Adrenal gland (tissue), 12 donors: ENCODE measurements around the gene ZNF135. TPM values are rescaled to one million over a fixed set of nuclear protein-coding genes. Genes with fewer than 3 reads are reported as not detected.

Source experiments
- DNase-seq, 7 donors: peaks; one replicate each; pipeline ENCODE4 v3.0.0-alpha.2; 2019 to 2020
- H3K27ac ChIP-seq, 5 donors: fragments of 200-600 bp; sonication (generic) in 4 of 5; 1 replicate in 3 of 5; 2 replicates in 2 of 5; pipeline versions ENCODE4 v1.5.1 to v1.8.0; 2016 to 2020; ENCODE audit warnings: mild to moderate bottlenecking in 1 of 5
- H3K27me3 ChIP-seq: fragments of 200-600 bp; 2 replicates; pipeline ENCODE4 v1.8.0; 2021
- H3K36me3 ChIP-seq, 2 donors: fragments of 200-600 bp; replicated peaks in 1 of 2; 1 replicate in 1 of 2; 2 replicates in 1 of 2; pipeline versions ENCODE4 v1.5.1 to v1.8.0; 2018 to 2022
- H3K4me1 ChIP-seq, 2 donors: fragments of 200-600 bp; replicated peaks in 1 of 2; 1 replicate in 1 of 2; 2 replicates in 1 of 2; pipeline versions ENCODE4 v1.5.1 to v1.8.0; 2018 to 2021
- H3K4me3 ChIP-seq, 4 donors: fragments of 200-600 bp; sonication (generic) in 3 of 4; one replicate each; pipeline ENCODE4 v1.5.1; 2016 to 2018
- H3K9me3 ChIP-seq, 3 donors: fragments of 200-600 bp; sonication (generic) in 1 of 3; replicated peaks in 1 of 3; 1 replicate in 2 of 3; 2 replicates in 1 of 3; pipeline versions ENCODE4 v1.5.1 to v1.8.0; 2016 to 2021
- CTCF ChIP-seq, 6 experiments: fragments of 450-650 bp in 4 of 6; fragments of 200-600 bp in 2 of 6; sonication (generic) in 1 of 6; IDR thresholded peaks; 1 replicate in 5 of 6; 2 replicates in 1 of 6; pipeline versions ENCODE4 v1.5.1 to v1.8.0; 2016 to 2021; ENCODE audit warnings: antibody characterized with exemption in 6 of 6, mild to moderate bottlenecking in 2 of 6, moderate library complexity in 1 of 6
- POLR2A ChIP-seq, 2 donors: fragments of 450-650 bp; IDR thresholded peaks; one replicate each; pipeline ENCODE4 v1.6.1; 2017; ENCODE audit warnings: antibody characterized with exemption in 2 of 2, mild to moderate bottlenecking in 2 of 2, moderate library complexity in 1 of 2
- WGBS, 4 donors: extraction: QIAGEN DNeasy Blood & Tissue Kit in 2 of 4; methylation state at CpG; one replicate each; pipeline versions ENCODE4 v1.1.5 to v1.1.7; 2013 to 2017; 5-methylcytosine and 5-hydroxymethylcytosine counted together
- intact Hi-C, 2 donors: fragments of 100-400 bp; cut with DNase I; formaldehyde crosslinking; loops; one replicate each; pipeline versions ENCODE4 v1.14.1 to v1.15.0; 2022 to 2023
- polyA plus RNA-seq, 3 donors: library from polyadenylated mRNA; stranded (reverse); fragments of 200-250 nt in 2 of 3; fragments of 350-450 nt in 1 of 3; fragmentation: Illumina TruSeq in 1 of 3; extraction: RNeasy Lipid Tissue Mini Kit (QIAGEN cat#74804) in 1 of 3; gene quantifications; one replicate each; pipeline ENCODE4 v1.2.3, GENCODE V29; 2013 to 2014
- total RNA-seq, 9 donors: library from RNA; depleted of rRNA in 4 of 9; stranded (reverse); fragments of >200 nt in 4 of 9; fragments of 120-200 nt in 1 of 9; fragmentation: NEBNext Ultra II Directional in 1 of 9; extraction: Animal tissue kit (Norgen Biotek cat#: 25700) in 1 of 9; gene quantifications; one replicate each; pipeline versions ENCODE4 v1.1.0 to v1.2.4, GENCODE V29; 2013 to 2023
- donor health status: healthy with polysubstance abuse.
- donor health status: Bipolar disorder and iron deficiency.
- donor health status: DM: yes; HTN: yes; CAD: no.
- donor health status: DM: no; HTN: no; CAD: no.
- donor health status: DM: no; HTN: no; CAD: no.
- donor health status: DM: yes; HTN: yes; CAD: no.

Gene ZNF135
- total and polyA plus RNA-seq, 12 donors = 1.2 to 15.1 (median 4.5) TPM

DNA sequence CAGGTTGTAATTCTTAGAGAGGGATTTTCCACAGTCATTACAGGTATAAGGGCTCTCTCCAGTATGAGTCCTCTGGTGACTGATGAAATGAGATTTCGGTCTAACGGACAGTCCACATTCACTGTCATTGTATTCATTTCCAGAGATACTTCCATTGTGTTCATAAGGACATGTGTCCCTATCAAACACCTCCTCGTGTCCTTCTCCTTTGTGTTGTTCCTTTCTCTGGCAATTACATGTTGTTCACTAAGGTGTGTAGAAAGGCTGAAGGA is 49.4 kb downstream of the ZNF135 start:
- Histone ChIP-seq H3K4me1 (no peaks in the 10 kb centered on the region), H3K36me3 (no peaks in the 10 kb centered on the region), H3K4me3 (peak overlapping the region in 1 of 4 donors; percentile 11), H3K9me3 (peaks cover 0 to 76% (median 10%) of the 10 kb centered on the region in 3 donors), H3K27ac (no peak overlapping the region), H3K27me3 (no peaks in the 10 kb centered on the region)
- TF ChIP-seq POLR2A (IDR thresholded peaks at IDR 0.05) (no peak), CTCF (IDR thresholded peaks at IDR 0.05) (no peak)
- 90 to 94% (median 91%) methylated on average over 3 of the region's 3 CpGs for WGBS, 4 donors
- intact Hi-C loops = no loop called here
- no peak for DNase-seq

GRCh38 chr19:58117841-58118575 is 58.9 kb downstream of the ZNF135 start:
- no peak for TF ChIP-seq CTCF (IDR thresholded peaks at IDR 0.05)
- TF ChIP-seq POLR2A (IDR thresholded peaks at IDR 0.05) = no peak
- intact Hi-C loops = no loop called here
- H3K27ac ChIP-seq = no peak overlapping the region
- H3K9me3 ChIP-seq = peaks cover 0 to 51% (median 0%) of the 10 kb centered on the region in 3 donors
- no peaks in the 10 kb centered on the region for H3K4me1 ChIP-seq
- DNase-seq = no peak
- H3K4me3 ChIP-seq = no peak overlapping the region
- no peaks in the 10 kb centered on the region for H3K27me3 ChIP-seq
- no peaks in the 10 kb centered on the region for H3K36me3 ChIP-seq
- WGBS, 4 donors = 3 to 10% (median 6%) methylated on average over 12 to 77 of the region's 77 CpGs

DNA sequence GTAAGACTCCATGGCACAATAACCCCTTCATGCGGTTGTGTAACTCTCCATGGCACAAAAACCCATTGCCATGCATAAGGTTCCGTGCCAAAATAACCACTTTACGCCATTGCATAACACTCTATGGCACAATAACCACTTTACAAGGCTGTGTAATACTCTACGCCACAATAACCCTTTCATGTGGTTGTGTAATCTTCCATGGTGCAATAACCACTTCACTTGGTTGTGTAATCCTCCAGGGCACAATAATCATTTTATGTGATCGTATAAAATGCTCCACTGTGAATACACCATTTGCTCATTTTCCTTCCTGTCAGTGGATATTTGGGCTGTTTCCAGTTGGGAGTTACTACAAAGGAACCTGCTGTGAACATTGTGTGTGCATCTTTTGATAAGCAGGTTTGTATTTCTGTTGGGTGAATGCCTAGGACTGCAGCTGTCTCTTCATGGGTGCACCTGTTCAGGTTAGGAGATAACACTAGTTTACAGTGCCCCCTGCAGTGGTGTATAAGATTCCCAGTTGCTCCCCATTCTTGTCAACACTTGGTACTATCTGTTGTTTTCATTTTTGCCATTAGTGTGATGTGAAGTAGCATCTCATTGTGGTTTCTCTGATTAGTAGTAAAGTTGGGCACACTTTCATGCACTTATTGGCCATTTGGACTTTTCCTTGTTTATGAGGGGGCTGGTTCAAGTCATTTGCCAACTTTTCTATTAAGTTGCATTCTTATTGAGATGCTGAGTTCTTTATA is 60.1 kb downstream of the ZNF135 start:
- Histone ChIP-seq H3K4me1 (no peaks in the 10 kb centered on the region), H3K27me3 (no peaks in the 10 kb centered on the region), H3K4me3 (no peak overlapping the region), H3K9me3 (peaks cover 0 to 63% (median 0%) of the 10 kb centered on the region in 3 donors), H3K27ac (no peak overlapping the region), H3K36me3 (no peaks in the 10 kb centered on the region)
- 75 to 87% (median 80%) methylated on average over 5 of the region's 5 CpGs for WGBS, 4 donors
- DNase-seq = no peak
- intact Hi-C loops = no loop called here
- TF ChIP-seq CTCF (IDR thresholded peaks at IDR 0.05) = no peak
- TF ChIP-seq POLR2A (IDR thresholded peaks at IDR 0.05) = no peak

Other genes with a start within 250 kb of the ZNF135 start
- 10 to 100 TPM in 1 of 9 donors, 1 to 10 TPM in 7, under 1 TPM in 1; 0.66 to 10.5 (median 5.4) TPM for gene ZNF552, start 244.4 kb upstream of the ZNF135 start, total RNA-seq
- gene ZNF552, start 244.4 kb upstream of the ZNF135 start, polyA plus RNA-seq = 1 to 10 TPM; 3.2 to 3.9 (median 3.5) TPM
- gene ZNF587B, start 229.0 kb upstream of the ZNF135 start, total RNA-seq = 10 to 100 TPM in 5 of 9 donors, 1 to 10 TPM in 4; 5.0 to 20.1 (median 10.5) TPM
- gene ZNF587B, start 229.0 kb upstream of the ZNF135 start, polyA plus RNA-seq = 1 to 10 TPM; 3.1 to 7.9 (median 7.4) TPM
- 10 to 100 TPM; 10.6 to 38.6 (median 22.2) TPM for gene ZNF587, start 209.4 kb upstream of the ZNF135 start, total RNA-seq
- 10 to 100 TPM in 2 of 3 donors, 1 to 10 TPM in 1; 6.2 to 72.0 (median 23.0) TPM for gene ZNF587, start 209.4 kb upstream of the ZNF135 start, polyA plus RNA-seq
- 10 to 100 TPM in 8 of 9 donors, 1 to 10 TPM in 1; 8.1 to 37.6 (median 20.9) TPM for gene ZNF814, start 170.2 kb upstream of the ZNF135 start, total RNA-seq
- 10 to 100 TPM; 20.6 to 24.3 (median 22.2) TPM for gene ZNF814, start 170.2 kb upstream of the ZNF135 start, polyA plus RNA-seq
- gene ZNF417, start 142.7 kb upstream of the ZNF135 start, total RNA-seq = 10 to 100 TPM in 7 of 9 donors, 1 to 10 TPM in 2; 5.8 to 20.8 (median 16.3) TPM
- 1 to 10 TPM; 1.8 to 9.0 (median 6.8) TPM for gene ZNF417, start 142.7 kb upstream of the ZNF135 start, polyA plus RNA-seq
- gene ZNF418, start 123.9 kb upstream of the ZNF135 start, total RNA-seq = 1 to 10 TPM in 8 of 9 donors, under 1 TPM in 1; 0.42 to 9.0 (median 4.6) TPM
- gene ZNF418, start 123.9 kb upstream of the ZNF135 start, polyA plus RNA-seq = 1 to 10 TPM; 3.8 to 6.7 (median 4.5) TPM
- gene ZNF256, start 111.6 kb upstream of the ZNF135 start, total RNA-seq = 1 to 10 TPM; 2.4 to 6.6 (median 5.6) TPM
- gene ZNF256, start 111.6 kb upstream of the ZNF135 start, polyA plus RNA-seq = 1 to 10 TPM; 3.5 to 4.9 (median 3.5) TPM
- gene C19orf18, start 84.7 kb upstream of the ZNF135 start, total RNA-seq = 1 to 10 TPM in 4 of 9 donors, under 1 TPM in 2, not detected in 3; 0.41 to 2.0 (median 1.1) TPM
- gene C19orf18, start 84.7 kb upstream of the ZNF135 start, polyA plus RNA-seq = 10 to 100 TPM in 1 of 3 donors, 1 to 10 TPM in 2; 1.2 to 13.8 (median 4.1) TPM
- 10 to 100 TPM; 10.9 to 27.1 (median 20.9) TPM for gene ZNF606, start 56.5 kb upstream of the ZNF135 start, total RNA-seq
- 10 to 100 TPM in 1 of 3 donors, 1 to 10 TPM in 2; 5.9 to 13.3 (median 8.8) TPM for gene ZNF606, start 56.5 kb upstream of the ZNF135 start, polyA plus RNA-seq
- gene ZSCAN1, start 25.3 kb upstream of the ZNF135 start, total RNA-seq = 1 to 10 TPM in 1 of 9 donors, under 1 TPM in 3, not detected in 5; 0.25 to 1.8 (median 0.76) TPM
- 1 to 10 TPM in 2 of 3 donors, under 1 TPM in 1; 0.13 to 4.3 (median 1.8) TPM for gene ZSCAN1, start 25.3 kb upstream of the ZNF135 start, polyA plus RNA-seq
- gene ZSCAN18, start 38.9 kb downstream of the ZNF135 start, total RNA-seq = 10 to 100 TPM; 37.7 to 81.2 (median 61.5) TPM
- 10 to 100 TPM; 18.7 to 63.9 (median 62.9) TPM for gene ZSCAN18, start 38.9 kb downstream of the ZNF135 start, polyA plus RNA-seq
- gene ZNF329, start 91.5 kb downstream of the ZNF135 start, total RNA-seq = 10 to 100 TPM in 5 of 9 donors, 1 to 10 TPM in 4; 7.4 to 19.5 (median 10.5) TPM
- 10 to 100 TPM in 1 of 3 donors, 1 to 10 TPM in 2; 2.7 to 13.4 (median 3.5) TPM for gene ZNF329, start 91.5 kb downstream of the ZNF135 start, polyA plus RNA-seq
- gene ZNF274, start 123.8 kb downstream of the ZNF135 start, total RNA-seq = 10 to 100 TPM; 19.2 to 34.5 (median 23.0) TPM
- 10 to 100 TPM; 12.4 to 22.2 (median 14.4) TPM for gene ZNF274, start 123.8 kb downstream of the ZNF135 start, polyA plus RNA-seq
- gene ZNF544, start 169.6 kb downstream of the ZNF135 start, total RNA-seq = 100 to 1,000 TPM in 1 of 9 donors, 10 to 100 TPM in 8; 24.6 to 170 (median 31.4) TPM
- gene ZNF544, start 169.6 kb downstream of the ZNF135 start, polyA plus RNA-seq = 10 to 100 TPM; 10.8 to 26.5 (median 24.9) TPM
- gene ZNF8, start 219.7 kb downstream of the ZNF135 start, total RNA-seq = 1 to 10 TPM; 5.8 to 8.6 (median 6.7) TPM
- gene ZNF8, start 219.7 kb downstream of the ZNF135 start, polyA plus RNA-seq = 1 to 10 TPM; 1.6 to 2.6 (median 2.4) TPM
- gene ERVK3-1, start 246.1 kb downstream of the ZNF135 start, total RNA-seq = 10 to 100 TPM; 18.4 to 56.8 (median 31.4) TPM
- gene ERVK3-1, start 246.1 kb downstream of the ZNF135 start, polyA plus RNA-seq = 10 to 100 TPM; 36.3 to 70.5 (median 48.4) TPM